GM12878 (cell line): Measurements from ENCODE around the gene ADAM19. TPM values are rescaled to one million over a fixed set of nuclear protein-coding genes. Genes with fewer than 3 reads are reported as not detected.

Experiments used
- ATAC-seq: fragments of 200-7000 bp; cut with Tn5 transposase; 3 replicates; pipeline ENCODE4 v1.9.1; 2020; ENCODE audit warnings: mild to moderate bottlenecking, moderate library complexity
- BruUV-seq: library from RNA; stranded (reverse); fragments of 400-500 nt; replicated peaks from 2 replicates; lab custom pipeline; 2021; lab: Mats Ljungman, UMichigan
- CTCF ChIA-PET: fragments of 300-600 bp; sonication (Branson Sonifier 250); formaldehyde crosslinking; extraction: SDS; loops from one replicate; lab custom pipeline; 2021; ENCODE audit warnings: inconsistent platforms; lab: Yijun Ruan, JAX
- POLR2A ChIA-PET: fragments of 350-600 bp; formaldehyde crosslinking; extraction: SDS; loops from one replicate; lab custom pipeline; 2021; ENCODE audit warnings: inconsistent platforms; lab: Charles Lee
- RAD21 ChIA-PET: fragments of 300-600 bp; sonication (Branson Sonifier 250); formaldehyde crosslinking; loops from one replicate; lab custom pipeline; 2023; ENCODE audit warnings: antibody characterized with exemption; ENCODE audit not compliant: unreplicated experiment; lab: Charles Lee
- SMC1A ChIA-PET: fragments of 300-600 bp; sonication (Branson Sonifier 250); formaldehyde crosslinking; loops from one replicate; lab custom pipeline; 2023; ENCODE audit not compliant: unreplicated experiment, uncharacterized antibody; lab: Charles Lee
- DNase-seq: peaks from one replicate; pipeline ENCODE4 v3.0.0-alpha.2; 2011; ENCODE audit warnings: low read depth, low spot score
- FAIRE-seq: peaks from 3 replicates; lab custom pipeline; 2011; peaks lifted over from hg19 to GRCh38; lab: Jason Lieb, UNC
- H2AFZ ChIP-seq: 2 replicates; pipeline ENCODE4 v1.6.0; 2011; ENCODE audit warnings: low read depth, low read length, control low read depth; ENCODE audit not compliant: control insufficient read depth
- H3K27ac ChIP-seq: 2 replicates; pipeline ENCODE4 v1.5.1; 2011; ENCODE audit warnings: control low read depth; ENCODE audit not compliant: control insufficient read depth, insufficient read depth
- H3K27me3 ChIP-seq, 2 experiments: replicated peaks in 1 of 2; 2 replicates each; pipeline versions ENCODE4 v1.6.0 to v1.6.1; 2011; ENCODE audit warnings: low read length in 1 of 2; ENCODE audit not compliant: control insufficient read depth in 2 of 2, insufficient read depth in 2 of 2
- H3K36me3 ChIP-seq, 2 experiments: 2 replicates each; pipeline ENCODE4 v1.5.1; 2011; ENCODE audit warnings: low read length in 1 of 2; ENCODE audit not compliant: control insufficient read depth in 2 of 2, insufficient read depth in 2 of 2
- H3K4me1 ChIP-seq: 2 replicates; pipeline ENCODE4 v1.6.1; 2011; ENCODE audit warnings: mild to moderate bottlenecking, low read length, moderate library complexity, mixed read lengths; ENCODE audit not compliant: control insufficient read depth, insufficient read depth
- H3K4me2 ChIP-seq: 2 replicates; pipeline ENCODE4 v1.6.0; 2011; ENCODE audit warnings: control low read depth; ENCODE audit not compliant: control insufficient read depth, insufficient read depth
- H3K4me3 ChIP-seq: fragments of 200-600 bp; sonication (generic); 2 replicates; pipeline ENCODE4 v1.5.1; 2016
- H3K79me2 ChIP-seq: 2 replicates; pipeline ENCODE4 v1.6.0; 2011; ENCODE audit warnings: low read length; ENCODE audit not compliant: control insufficient read depth, insufficient read depth
- H3K9ac ChIP-seq: 2 replicates; pipeline ENCODE4 v1.8.0; 2011; ENCODE audit warnings: low read length, control low read depth, mixed read lengths; ENCODE audit not compliant: control insufficient read depth, insufficient read depth
- H3K9me3 ChIP-seq: replicated peaks from 3 replicates; pipeline ENCODE4 v1.5.1; 2011; ENCODE audit warnings: mild to moderate bottlenecking, low read length; ENCODE audit not compliant: control insufficient read depth, insufficient read depth
- H4K20me1 ChIP-seq: 2 replicates; pipeline ENCODE4 v1.6.0; 2011; ENCODE audit not compliant: control insufficient read depth, insufficient read depth
- CBFB ChIP-seq: IDR thresholded peaks from 2 replicates; pipeline ENCODE4 v1.6.1; 2016; ENCODE audit warnings: antibody characterized with exemption, low read depth
- CHD2 ChIP-seq: IDR thresholded peaks from 2 replicates; pipeline ENCODE4 v1.6.1; 2011; ENCODE audit warnings: low read depth, low read length, improper control_type of control experiment, borderline replicate concordance
- CTCF ChIP-seq, 3 experiments: IDR thresholded peaks in 2 of 3; conservative IDR thresholded peaks in 1 of 3; 2 replicates each; pipeline ENCODE4 v1.5.1; 2011; ENCODE audit warnings: low read depth in 3 of 3, low read length in 3 of 3, mild to moderate bottlenecking in 3 of 3, control low read depth in 2 of 3, moderate library complexity in 2 of 3, inconsistent platforms in 1 of 3, mixed read lengths in 1 of 3; ENCODE audit not compliant: control insufficient read depth in 2 of 3, insufficient read depth in 1 of 3; ENCODE audit errors: extremely low read depth in 1 of 3
- HSF1 ChIP-seq: fragments of 150-350 bp; IDR thresholded peaks from 2 replicates; pipeline ENCODE4 v1.6.1; 2014; ENCODE audit warnings: mild to moderate bottlenecking, low read depth, low read length
- IRF3 ChIP-seq: fragments of 450-650 bp; IDR thresholded peaks from 2 replicates; pipeline ENCODE4 v1.6.1; 2014; ENCODE audit warnings: mild to moderate bottlenecking
- NFIC ChIP-seq: IDR thresholded peaks from 2 replicates; pipeline ENCODE4 v1.6.1; 2012; ENCODE audit warnings: low read depth, mild to moderate bottlenecking, inconsistent platforms, low read length, moderate library complexity
- NFYA ChIP-seq: IDR thresholded peaks from 2 replicates; pipeline ENCODE4 v1.6.1; 2011; ENCODE audit warnings: low read depth, mild to moderate bottlenecking, low read length, improper control_type of control experiment, borderline replicate concordance
- POLR2AphosphoS2 ChIP-seq: IDR thresholded peaks from 2 replicates; pipeline ENCODE4 v1.6.1; 2011; ENCODE audit warnings: low read depth, mild to moderate bottlenecking, low read length, improper control_type of control experiment, moderate library complexity
- POU2F2 ChIP-seq: IDR thresholded peaks from 3 replicates; pipeline ENCODE4 v1.6.1; 2011; ENCODE audit warnings: low read depth, mild to moderate bottlenecking, low read length, borderline replicate concordance
- SIN3A ChIP-seq: IDR thresholded peaks from 2 replicates; pipeline ENCODE4 v1.6.1; 2012; ENCODE audit warnings: low read depth, low read length, improper control_type of control experiment
- SIX5 ChIP-seq: IDR thresholded peaks from 2 replicates; pipeline ENCODE4 v1.6.1; 2011; ENCODE audit warnings: mild to moderate bottlenecking, low read depth, low read length, moderate library complexity; ENCODE audit not compliant: severe bottlenecking
- SP1 ChIP-seq: IDR thresholded peaks from one replicate; pipeline ENCODE4 v1.6.1; 2011; ENCODE audit warnings: low read depth, low read length
- STAT3 ChIP-seq: IDR thresholded peaks from 2 replicates; pipeline ENCODE4 v1.6.1; 2011; ENCODE audit warnings: low read depth, low read length, improper control_type of control experiment
- WGBS: methylation state at CpG from one replicate; pipeline ENCODE4 v1.1.6; 2016; ENCODE audit warnings: low lambda C conversion rate; ENCODE audit not compliant: insufficient replicate concordance, insufficient coverage; ENCODE audit errors: missing lambda C conversion rate; 5-methylcytosine and 5-hydroxymethylcytosine counted together
- in situ Hi-C: fragments of 300-500 bp; cut with MboI; formaldehyde crosslinking; loops from 9 replicates; pipeline ENCODE4 v1.14.3; 2018; ENCODE audit warnings: mixed read lengths
- intact Hi-C: fragments of 100-400 bp; cut with micrococcal nuclease; formaldehyde crosslinking; loops from one replicate; pipeline ENCODE4 v1.14.2; 2022; ENCODE audit not compliant: unreplicated experiment
- polyA plus RNA-seq, 11 experiments: library from polyadenylated mRNA; depleted of rRNA in 4 of 11; unstranded in 6 of 11; stranded (reverse) in 5 of 11; fragments of >200 nt; fragmentation: Nextera tagmentation in 4 of 11; fragmentation: Illumina TruSeq in 1 of 11; extraction: Ambion mirVana in 4 of 11; extraction: Trizol in 1 of 11; gene quantifications; 1 replicate in 1 of 11; 2 replicates in 10 of 11; pipeline versions ENCODE4 v1.2.1 to v1.2.3, GENCODE V29; 2011 to 2016; ENCODE audit warnings: inconsistent platforms in 2 of 11, missing spikeins in 2 of 11, low read depth in 1 of 11
- total RNA-seq, 4 experiments: library from RNA; depleted of rRNA in 3 of 4; stranded (reverse); fragments of >200 nt in 3 of 4; fragmentation: Illumina TruSeq in 1 of 4; extraction: Trizol in 1 of 4; gene quantifications; 2 replicates each; pipeline versions ENCODE4 v1.2.1 to v1.2.3, GENCODE V29; 2013 to 2021
- TF ChIP-seq, protein P1 (sequence below): IDR thresholded peaks from 2 replicates; pipeline ENCODE4 v1.6.1; 2012; ENCODE audit warnings: improper control_type of control experiment, low read depth, low read length; ENCODE audit not compliant: insufficient replicate concordance

The ADAM19 gene
- total and polyA plus RNA-seq, 10 of the 15 experiments (the other 5 are each of a cell fraction or from before 2014, with no cell fraction given): 16.0 to 92.8 (median 44.7) TPM

DNA sequence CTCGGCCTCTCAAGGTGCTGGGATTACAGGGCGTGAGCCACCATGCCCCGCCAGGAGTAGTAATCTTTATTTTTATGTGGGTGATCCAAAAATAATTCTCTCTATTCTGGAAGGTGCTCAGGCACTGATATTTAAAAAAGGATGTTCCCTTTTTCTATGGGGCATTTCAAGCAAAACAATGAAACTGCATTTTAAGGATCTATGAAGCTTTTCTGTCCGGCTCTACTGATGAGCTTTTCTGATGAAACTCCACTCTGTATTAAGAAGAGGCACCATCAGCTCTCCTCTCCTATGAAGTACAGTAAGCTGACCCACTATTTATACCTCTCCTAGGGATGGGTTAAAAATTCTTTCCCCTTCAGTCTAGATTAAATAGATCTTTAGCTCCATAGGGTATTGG is 7.4 kb downstream of the ADAM19 start:
- in situ Hi-C loops (no loop called here), intact Hi-C loops (no loop called here)
- Histone ChIP-seq H3K27ac (no peak overlapping the region), H3K9me3 (no peaks in the 10 kb centered on the region), H3K9ac (no peak overlapping the region), H3K4me2 (no peak overlapping the region), H3K4me1 (peaks cover 30% of the 10 kb centered on the region), H3K36me3 (peaks cover 8 to 14% of the 10 kb centered on the region in 2 experiments; a peak in 3 of 4 replicates), H4K20me1 (0 out of 2 replicates have a peak, but pooled peaks cover 5% of the 10 kb centered on the region), H3K79me2 (peaks cover 9% of the 10 kb centered on the region), H3K27me3 (no peaks in the 10 kb centered on the region), H2AFZ (no peak overlapping the region), H3K4me3 (no peak overlapping the region)
- ATAC-seq (no peak), FAIRE-seq (no peak), DNase-seq (no peak)
- SMC1A ChIA-PET: interaction anchor here (0.5 to 10.4 kb wide), 17 partner anchors 8 to 214 kb away, joined by 3 to 129 read pairs (median 4); partner anchors contain the start of gene LSM11
- POLR2A ChIA-PET: interaction anchor here (0.6 to 3.2 kb wide), 9 partner anchors 10 to 1604 kb away, joined by 3 to 18 read pairs (median 4); no protein-coding TSS in a partner anchor
- CTCF ChIA-PET: interaction anchor here (0.9 to 3.0 kb wide), 8 partner anchors 9 to 150 kb away, joined by 3 to 16 read pairs (median 4); no protein-coding TSS in a partner anchor
- 94% methylated on average over 4 of the region's 4 CpGs for WGBS
- RAD21 ChIA-PET: interaction anchor here (1.0 to 7.2 kb wide), 10 partner anchors 9 to 66 kb away, joined by 3 to 89 read pairs (median 4); no protein-coding TSS in a partner anchor
- BruUV-seq: no TSS peak
- no peak for TF ChIP-seq NFYA
- TF ChIP-seq POLR2AphosphoS2: no peak
- no peak for TF ChIP-seq CBFB
- TF ChIP-seq SP1: no peak
- TF ChIP-seq STAT3: no peak
- TF ChIP-seq NFIC: no peak
- no peak for TF ChIP-seq SIX5
- TF ChIP-seq IRF3: no peak
- no peak for TF ChIP-seq SIN3A
- TF ChIP-seq HSF1: no peak
- no peak for TF ChIP-seq CHD2
- TF ChIP-seq POU2F2: no peak
- TF ChIP-seq, protein P1, sequence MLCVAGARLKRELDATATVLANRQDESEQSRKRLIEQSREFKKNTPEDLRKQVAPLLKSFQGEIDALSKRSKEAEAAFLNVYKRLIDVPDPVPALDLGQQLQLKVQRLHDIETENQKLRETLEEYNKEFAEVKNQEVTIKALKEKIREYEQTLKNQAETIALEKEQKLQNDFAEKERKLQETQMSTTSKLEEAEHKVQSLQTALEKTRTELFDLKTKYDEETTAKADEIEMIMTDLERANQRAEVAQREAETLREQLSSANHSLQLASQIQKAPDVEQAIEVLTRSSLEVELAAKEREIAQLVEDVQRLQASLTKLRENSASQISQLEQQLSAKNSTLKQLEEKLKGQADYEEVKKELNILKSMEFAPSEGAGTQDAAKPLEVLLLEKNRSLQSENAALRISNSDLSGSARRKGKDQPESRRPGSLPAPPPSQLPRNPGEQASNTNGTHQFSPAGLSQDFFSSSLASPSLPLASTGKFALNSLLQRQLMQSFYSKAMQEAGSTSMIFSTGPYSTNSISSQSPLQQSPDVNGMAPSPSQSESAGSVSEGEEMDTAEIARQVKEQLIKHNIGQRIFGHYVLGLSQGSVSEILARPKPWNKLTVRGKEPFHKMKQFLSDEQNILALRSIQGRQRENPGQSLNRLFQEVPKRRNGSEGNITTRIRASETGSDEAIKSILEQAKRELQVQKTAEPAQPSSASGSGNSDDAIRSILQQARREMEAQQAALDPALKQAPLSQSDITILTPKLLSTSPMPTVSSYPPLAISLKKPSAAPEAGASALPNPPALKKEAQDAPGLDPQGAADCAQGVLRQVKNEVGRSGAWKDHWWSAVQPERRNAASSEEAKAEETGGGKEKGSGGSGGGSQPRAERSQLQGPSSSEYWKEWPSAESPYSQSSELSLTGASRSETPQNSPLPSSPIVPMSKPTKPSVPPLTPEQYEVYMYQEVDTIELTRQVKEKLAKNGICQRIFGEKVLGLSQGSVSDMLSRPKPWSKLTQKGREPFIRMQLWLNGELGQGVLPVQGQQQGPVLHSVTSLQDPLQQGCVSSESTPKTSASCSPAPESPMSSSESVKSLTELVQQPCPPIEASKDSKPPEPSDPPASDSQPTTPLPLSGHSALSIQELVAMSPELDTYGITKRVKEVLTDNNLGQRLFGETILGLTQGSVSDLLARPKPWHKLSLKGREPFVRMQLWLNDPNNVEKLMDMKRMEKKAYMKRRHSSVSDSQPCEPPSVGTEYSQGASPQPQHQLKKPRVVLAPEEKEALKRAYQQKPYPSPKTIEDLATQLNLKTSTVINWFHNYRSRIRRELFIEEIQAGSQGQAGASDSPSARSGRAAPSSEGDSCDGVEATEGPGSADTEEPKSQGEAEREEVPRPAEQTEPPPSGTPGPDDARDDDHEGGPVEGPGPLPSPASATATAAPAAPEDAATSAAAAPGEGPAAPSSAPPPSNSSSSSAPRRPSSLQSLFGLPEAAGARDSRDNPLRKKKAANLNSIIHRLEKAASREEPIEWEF: no peak
- TF ChIP-seq CTCF (IDR thresholded peaks at IDR 0.05 in 2 of 3, conservative IDR thresholded peaks at IDR 0.05 in 1 of 3; ENCODE audit: control insufficient read depth in 2 of 3, extremely low read depth in 1 of 3, insufficient read depth in 1 of 3, low read depth in 3 of 3, low read length in 3 of 3): no peak
